Right lobe of liver (tissue), 6 donors: ENCODE results near the gene LSP1. TPM values are rescaled to one million over a fixed set of nuclear protein-coding genes. Genes with fewer than 3 reads are reported as not detected.

Source experiments
- ATAC-seq, 4 donors: fragments of 200-7000 bp; cut with Tn5 transposase; one replicate each; pipeline ENCODE4 v1.9.1; 2020; ENCODE audit warnings: mild to moderate bottlenecking in 4 of 4, moderate library complexity in 4 of 4
- DNase-seq, 3 donors: peaks; one replicate each; pipeline ENCODE4 v3.0.0-alpha.2; 2020
- H3K27ac ChIP-seq, 3 donors: fragments of 200-600 bp; one replicate each; pipeline ENCODE4 v1.8.0; 2022
- H3K27me3 ChIP-seq, 2 donors: fragments of 200-600 bp; one replicate each; pipeline ENCODE4 v1.8.0; 2022
- H3K36me3 ChIP-seq, 4 donors: fragments of 200-600 bp; sonication (generic) in 1 of 4; one replicate each; pipeline versions ENCODE4 v1.5.1 to v1.8.0; 2017 to 2022; ENCODE audit warnings: control low read depth in 1 of 4
- H3K4me1 ChIP-seq, 4 donors: fragments of 200-600 bp; sonication (generic) in 1 of 4; one replicate each; pipeline versions ENCODE4 v1.5.1 to v1.8.0; 2017 to 2022; ENCODE audit warnings: control low read depth in 1 of 4
- H3K4me3 ChIP-seq, 3 donors: fragments of 200-600 bp; one replicate each; pipeline ENCODE4 v1.8.0; 2022
- H3K9me3 ChIP-seq, 4 donors: fragments of 200-600 bp; sonication (generic) in 1 of 4; one replicate each; pipeline versions ENCODE4 v1.5.1 to v1.8.0; 2017 to 2022; ENCODE audit warnings: control low read depth in 1 of 4
- CTCF ChIP-seq, 4 donors: fragments of 200-600 bp in 3 of 4; fragments of 450-650 bp in 1 of 4; IDR thresholded peaks; one replicate each; pipeline versions ENCODE4 v1.5.1 to v1.8.0; 2016 to 2022; ENCODE audit warnings: antibody characterized with exemption in 4 of 4, mild to moderate bottlenecking in 2 of 4
- POLR2A ChIP-seq: fragments of 450-650 bp; IDR thresholded peaks from one replicate; pipeline ENCODE4 v1.6.1; 2017; ENCODE audit warnings: antibody characterized with exemption, mild to moderate bottlenecking
- WGBS: methylation state at CpG from one replicate; pipeline ENCODE4 v1.1.6; 2018; ENCODE audit warnings: low coverage, low lambda C conversion rate; ENCODE audit not compliant: insufficient coverage; ENCODE audit errors: missing lambda C conversion rate; 5-methylcytosine and 5-hydroxymethylcytosine counted together
- intact Hi-C, 2 donors: fragments of 100-400 bp; cut with DNase I; formaldehyde crosslinking; loops; one replicate each; pipeline versions ENCODE4 v1.11.2 to v1.14.1; 2022
- total RNA-seq, 6 experiments: library from RNA; depleted of rRNA in 2 of 6; stranded (reverse); fragments of >200 nt in 2 of 6; fragmentation: NEBNext Ultra II Directional in 3 of 6; extraction: Animal tissue kit (Norgen Biotek cat#: 25700) in 3 of 6; gene quantifications; one replicate each; pipeline versions ENCODE4 v1.1.0 to v1.2.4, GENCODE V29; 2016 to 2023
- donor health status: DM: no; HTN: yes; CAD: no.
- donor health status: DM: no; HTN: no; CAD: no.
- donor health status: DM: no; HTN: no; CAD: no.
- donor health status: DM: no; HTN: yes; CAD: no.
- donor health status: DM: no; HTN: yes; CAD: no.

Gene LSP1
- total RNA-seq, 6 experiments from 2014 or later, result 2.3 to 20.6 (median 8.8) TPM

DNA sequence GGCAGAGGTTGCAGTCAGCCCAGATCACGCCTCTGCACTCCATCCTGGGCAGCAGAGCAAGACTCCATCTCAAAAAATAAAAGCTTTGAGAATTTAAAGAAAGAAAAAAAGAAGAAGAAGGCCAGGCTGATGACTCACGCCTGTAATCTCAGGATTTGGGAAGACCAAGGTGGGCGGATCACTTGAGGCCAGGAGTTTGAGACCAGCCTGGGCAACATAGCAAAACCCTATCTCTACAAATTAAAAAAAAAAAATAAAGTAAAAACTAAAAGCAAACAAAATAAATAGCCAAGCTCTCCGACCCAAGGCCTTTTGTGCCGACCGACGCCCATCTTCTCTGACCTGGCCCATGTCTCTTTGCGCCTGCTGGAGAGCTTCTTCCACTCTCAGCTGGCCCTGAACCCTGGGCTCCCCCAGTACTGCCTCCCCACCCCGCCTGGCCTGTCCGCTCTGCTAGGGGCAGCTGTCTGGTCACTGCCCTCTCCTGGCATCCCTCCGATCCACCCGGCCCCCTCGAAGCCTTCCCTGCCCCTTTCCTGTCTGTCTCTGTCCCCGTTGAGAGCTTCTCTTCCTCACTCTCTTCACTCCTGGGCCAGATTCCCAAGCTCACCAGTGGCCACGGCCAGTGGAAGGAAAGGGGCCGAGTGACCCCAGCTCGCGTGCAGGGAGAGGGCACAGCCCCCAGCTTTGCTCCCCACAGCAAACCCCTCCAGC, 4.8 kb upstream of the LSP1 start:
- intact Hi-C loops, result no loop called here
- no peaks in the 10 kb centered on the region for H3K36me3 ChIP-seq
- DNase-seq, result no peak

DNA sequence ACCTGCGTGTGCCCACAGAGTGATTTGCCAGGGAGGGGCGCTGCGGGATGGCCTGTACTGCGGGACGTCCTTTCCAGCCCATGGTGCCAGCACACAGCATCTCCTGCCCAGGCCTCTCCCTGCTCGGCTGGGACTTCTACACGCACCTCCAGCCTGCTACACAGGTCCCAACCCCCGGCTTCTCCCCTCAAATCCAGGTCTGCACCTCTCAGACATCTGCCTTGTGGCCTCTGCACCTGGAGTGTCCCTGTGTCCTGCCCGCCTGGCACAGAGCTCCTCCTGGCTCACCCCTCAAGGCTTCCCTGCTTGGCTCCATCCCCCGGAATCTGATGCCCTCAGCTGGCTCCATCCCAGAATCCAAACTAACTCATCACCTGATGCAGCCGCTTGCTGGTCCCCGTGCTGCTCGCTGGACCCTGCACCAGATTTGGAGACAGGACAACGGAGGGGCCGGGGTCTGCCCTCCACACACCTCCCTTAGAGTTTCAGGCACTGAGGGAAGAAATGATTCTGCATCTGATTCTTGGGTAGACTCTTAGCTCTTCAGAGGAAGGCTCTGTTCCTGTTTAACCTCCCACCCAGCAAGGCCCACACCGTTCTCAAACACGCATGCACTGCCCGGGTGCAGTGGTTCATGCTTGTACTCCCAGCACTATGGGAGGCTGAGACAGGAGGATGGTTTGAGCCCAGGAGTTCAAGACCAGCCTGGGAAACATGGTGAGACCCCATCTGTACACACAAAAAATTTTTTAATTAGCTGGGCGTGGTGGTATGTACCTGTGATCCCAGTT, 4.0 kb upstream of the LSP1 start:
- no peak for DNase-seq
- no peak for ATAC-seq
- WGBS, result 91% methylated on average over 11 of the region's 19 CpGs
- Histone ChIP-seq H3K9me3 (no peaks in the 10 kb centered on the region), H3K27me3 (no peaks in the 10 kb centered on the region), H3K4me3 (no peak overlapping the region), H3K36me3 (no peaks in the 10 kb centered on the region), H3K4me1 (no peaks in the 10 kb centered on the region), H3K27ac (no peak overlapping the region)
- intact Hi-C loops, result no loop called here
- TF ChIP-seq POLR2A (no peak), CTCF (IDR thresholded peaks at IDR 0.05) (no peak)

More for the DNA sequence above, 4.8 kb upstream of the LSP1 start:
- no peak overlapping the region for H3K27ac ChIP-seq
- H3K9me3 ChIP-seq, result no peaks in the 10 kb centered on the region
- H3K4me1 ChIP-seq, result no peaks in the 10 kb centered on the region
- no peaks in the 10 kb centered on the region for H3K27me3 ChIP-seq
- TF ChIP-seq CTCF (IDR thresholded peaks at IDR 0.05), result no peak
- no peak for TF ChIP-seq POLR2A
- ATAC-seq, result no peak
- H3K4me3 ChIP-seq, result no peak overlapping the region
- 66% methylated on average over 13 of the region's 18 CpGs for WGBS

- H3K4me1 ChIP-seq, result no peaks in the 10 kb centered on the region
- 60% methylated on average over 2 of the region's 21 CpGs for WGBS
- intact Hi-C loops, result no loop called here
- no peaks in the 10 kb centered on the region for H3K27me3 ChIP-seq
- no peak for ATAC-seq
- no peaks in the 10 kb centered on the region for H3K9me3 ChIP-seq
- DNase-seq, result no peak
- no peaks in the 10 kb centered on the region for H3K36me3 ChIP-seq
- TF ChIP-seq POLR2A (no peak), CTCF (IDR thresholded peaks at IDR 0.05) (no peak)
- H3K4me3 ChIP-seq, result no peak overlapping the region
- peak overlapping the region; percentile 31 to 70 (median 53) for H3K27ac ChIP-seq
Measured at GRCh38 chr11:1851468-1852180, 1.3 kb upstream of the LSP1 start.

GRCh38 chr11:1852271-1852876, 510 bp upstream of the LSP1 start:
- Histone ChIP-seq H3K27me3 (no peaks in the 10 kb centered on the region), H3K4me1 (no peaks in the 10 kb centered on the region), H3K9me3 (no peaks in the 10 kb centered on the region), H3K36me3 (no peaks in the 10 kb centered on the region), H3K27ac (peak overlapping the region in 2 of 3 donors; percentile 53 to 70), H3K4me3 (no peak overlapping the region)
- no peak for TF ChIP-seq CTCF (IDR thresholded peaks at IDR 0.05)
- ATAC-seq, result no peak
- intact Hi-C loops, result no loop called here
- WGBS, result 81% methylated on average over 8 of the region's 25 CpGs
- no peak for DNase-seq
